GM12874 (cell line): Measurements from ENCODE around the gene RPS6KA2.
A peak's percentile ranks its signal among the peaks of the same experiment; 100 is the strongest.

Experiments used
- TF ChIP-seq, protein P1 (sequence below): IDR thresholded peaks from 2 replicates; pipeline ENCODE4 v1.5.1; 2011; ENCODE audit warnings: low read depth, mild to moderate bottlenecking, control low read depth, low read length, moderate library complexity; ENCODE audit not compliant: insufficient read depth

Gene RPS6KA2

GRCh38 chr6:166456395-166457156 lies 170.5 kb downstream of the RPS6KA2 start:
- TF ChIP-seq, protein P1, sequence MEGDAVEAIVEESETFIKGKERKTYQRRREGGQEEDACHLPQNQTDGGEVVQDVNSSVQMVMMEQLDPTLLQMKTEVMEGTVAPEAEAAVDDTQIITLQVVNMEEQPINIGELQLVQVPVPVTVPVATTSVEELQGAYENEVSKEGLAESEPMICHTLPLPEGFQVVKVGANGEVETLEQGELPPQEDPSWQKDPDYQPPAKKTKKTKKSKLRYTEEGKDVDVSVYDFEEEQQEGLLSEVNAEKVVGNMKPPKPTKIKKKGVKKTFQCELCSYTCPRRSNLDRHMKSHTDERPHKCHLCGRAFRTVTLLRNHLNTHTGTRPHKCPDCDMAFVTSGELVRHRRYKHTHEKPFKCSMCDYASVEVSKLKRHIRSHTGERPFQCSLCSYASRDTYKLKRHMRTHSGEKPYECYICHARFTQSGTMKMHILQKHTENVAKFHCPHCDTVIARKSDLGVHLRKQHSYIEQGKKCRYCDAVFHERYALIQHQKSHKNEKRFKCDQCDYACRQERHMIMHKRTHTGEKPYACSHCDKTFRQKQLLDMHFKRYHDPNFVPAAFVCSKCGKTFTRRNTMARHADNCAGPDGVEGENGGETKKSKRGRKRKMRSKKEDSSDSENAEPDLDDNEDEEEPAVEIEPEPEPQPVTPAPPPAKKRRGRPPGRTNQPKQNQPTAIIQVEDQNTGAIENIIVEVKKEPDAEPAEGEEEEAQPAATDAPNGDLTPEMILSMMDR: 0 out of 2 replicates have a peak, but pooled peaks have one; percentile 21

- TF ChIP-seq, protein P1: no peak
Observed at GRCh38 chr6:166454692-166455515, 172.1 kb downstream of the RPS6KA2 start.

GRCh38 chr6:166453651-166454050 lies 173.4 kb downstream of the RPS6KA2 start:
- TF ChIP-seq, protein P1: no peak

GRCh38 chr6:166450167-166450873 lies 176.7 kb downstream of the RPS6KA2 start:
- TF ChIP-seq, protein P1: no peak

GRCh38 chr6:166449641-166450040 lies 177.4 kb downstream of the RPS6KA2 start:
- TF ChIP-seq, protein P1: no peak

- TF ChIP-seq, protein P1: no peak
Observed at GRCh38 chr6:166449036-166449435, 178.0 kb downstream of the RPS6KA2 start.

- TF ChIP-seq, protein P1: no peak
Observed at GRCh38 chr6:166448432-166448831, 178.6 kb downstream of the RPS6KA2 start.
